ENCODE results near the gene PRKG1.

DNA sequence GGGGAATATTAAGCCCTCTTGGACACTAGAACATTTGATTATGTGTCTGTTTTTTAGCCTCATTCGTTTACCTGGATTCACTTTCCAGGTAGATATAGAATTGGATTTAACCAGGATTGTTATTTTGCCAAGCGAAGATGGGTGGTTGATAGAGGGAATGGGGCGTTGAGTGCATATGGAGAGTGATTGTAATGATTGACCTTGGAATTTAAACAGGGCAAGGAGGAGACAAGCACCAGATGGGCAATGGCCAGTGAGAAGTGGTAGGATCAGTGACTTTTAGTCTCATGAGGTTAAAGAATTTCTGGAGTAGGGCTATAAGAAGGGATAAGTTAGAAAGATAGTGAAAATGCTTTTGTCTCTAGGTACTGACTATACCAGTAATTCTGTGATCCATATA lies 836.3 kb downstream of the PRKG1 start:
- TF ChIP-seq POLR2AphosphoS5 (IDR thresholded peaks at IDR 0.05; ENCODE audit: low read depth, low read length) (no peak), TAF1 (IDR thresholded peaks at IDR 0.05; ENCODE audit: borderline replicate concordance, low read depth, low read length) (no peak)
